ENCODE results near the gene ZNF618. TPM values are rescaled to one million over a fixed set of nuclear protein-coding genes. Genes with fewer than 3 reads are reported as not detected.
"Not testable (repeated sequence)": the region's sequence is repeated elsewhere in the genome, so short reads cannot be mapped to it uniquely, and the experiment has no call there.

The ZNF618 gene
- total RNA-seq, 1 donor from 2014 or later: 0.25 TPM

GRCh38 chr9:114035845-114036801 lies 160.0 kb downstream of the ZNF618 start:
- H3K27ac Mint-ChIP-seq: no peak overlapping the region
- intact Hi-C loops (cut with micrococcal nuclease): loop anchor here (10.0 kb wide), 1 partner anchor 231 kb away; no protein-coding TSS in a partner anchor

GRCh38 chr9:114037249-114037648 lies 161.1 kb downstream of the ZNF618 start:
- Mint-ChIP-seq H3K27ac (no peak overlapping the region), H3K27me3 (ENCODE audit: low read depth) (no peaks in the 10 kb centered on the region), H3K4me3 (ENCODE audit: low read depth) (no peak overlapping the region), H3K4me1 (ENCODE audit: low read depth) (no peaks in the 10 kb centered on the region), H3K36me3 (ENCODE audit: low read depth) (no peaks in the 10 kb centered on the region), H3K9me3 (no peaks in the 10 kb centered on the region)
- no peak for DNase-seq (ENCODE audit: low spot score)
- intact Hi-C loops (cut with micrococcal nuclease): loop anchor here (10.0 kb wide), 1 partner anchor 232 kb away; no protein-coding TSS in a partner anchor

More at GRCh38 chr9:114035845-114036801, 160.0 kb downstream of the ZNF618 start:
- H3K9me3 Mint-ChIP-seq: no peaks in the 10 kb centered on the region
- DNase-seq (ENCODE audit: low spot score): no peak
- H3K27me3 Mint-ChIP-seq (ENCODE audit: low read depth): no peaks in the 10 kb centered on the region
- no peak overlapping the region for H3K4me3 Mint-ChIP-seq (ENCODE audit: low read depth)
- H3K36me3 Mint-ChIP-seq (ENCODE audit: low read depth): no peaks in the 10 kb centered on the region
- no peaks in the 10 kb centered on the region for H3K4me1 Mint-ChIP-seq (ENCODE audit: low read depth)

DNA sequence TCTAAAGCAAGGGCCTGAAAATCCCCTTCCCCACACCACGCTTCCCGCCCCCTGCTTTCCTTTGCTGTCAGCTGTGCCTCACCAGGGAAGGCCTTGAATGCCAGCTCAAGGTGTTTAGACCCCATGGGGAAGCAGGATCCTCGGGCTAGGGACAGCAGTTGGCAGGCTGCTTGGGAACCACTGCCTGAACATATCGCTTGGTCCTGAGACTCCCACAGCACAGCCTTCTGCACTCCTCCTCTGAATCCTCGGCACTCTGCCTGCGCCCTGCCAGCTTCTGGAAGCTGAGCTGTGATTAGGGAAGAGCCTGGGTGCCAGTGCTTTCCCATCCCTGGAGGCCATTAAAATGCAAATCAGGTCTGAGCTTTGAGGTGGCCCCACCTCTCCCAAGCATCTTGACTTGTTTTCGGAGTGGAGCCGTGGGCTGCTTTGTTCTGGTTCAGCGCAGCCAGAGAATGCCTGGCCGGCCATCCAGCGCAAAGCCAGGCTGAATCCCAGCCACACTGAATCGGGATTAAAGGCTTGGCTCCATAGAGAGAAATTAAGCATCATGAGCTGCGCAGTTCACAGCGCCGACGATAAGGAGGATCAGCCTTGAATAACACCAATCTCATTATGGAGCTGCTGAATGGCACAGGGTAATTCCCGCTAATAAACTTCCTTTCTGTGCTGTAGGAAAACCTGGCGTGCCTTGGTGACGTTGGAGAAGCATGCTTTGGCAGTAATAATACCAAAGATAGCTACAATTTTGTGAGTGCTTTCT lies 162.0 kb downstream of the ZNF618 start:
- H3K27ac Mint-ChIP-seq: no peak overlapping the region
- DNase-seq (ENCODE audit: low spot score): peak; percentile 4
- H3K36me3 Mint-ChIP-seq (ENCODE audit: low read depth): no peaks in the 10 kb centered on the region
- H3K27me3 Mint-ChIP-seq (ENCODE audit: low read depth): no peaks in the 10 kb centered on the region
- intact Hi-C loops (cut with micrococcal nuclease): loop anchor here (10.0 kb wide), 1 partner anchor 233 kb away; no protein-coding TSS in a partner anchor
- no peaks in the 10 kb centered on the region for H3K9me3 Mint-ChIP-seq
- no peaks in the 10 kb centered on the region for H3K4me1 Mint-ChIP-seq (ENCODE audit: low read depth)
- no peak overlapping the region for H3K4me3 Mint-ChIP-seq (ENCODE audit: low read depth)

DNA sequence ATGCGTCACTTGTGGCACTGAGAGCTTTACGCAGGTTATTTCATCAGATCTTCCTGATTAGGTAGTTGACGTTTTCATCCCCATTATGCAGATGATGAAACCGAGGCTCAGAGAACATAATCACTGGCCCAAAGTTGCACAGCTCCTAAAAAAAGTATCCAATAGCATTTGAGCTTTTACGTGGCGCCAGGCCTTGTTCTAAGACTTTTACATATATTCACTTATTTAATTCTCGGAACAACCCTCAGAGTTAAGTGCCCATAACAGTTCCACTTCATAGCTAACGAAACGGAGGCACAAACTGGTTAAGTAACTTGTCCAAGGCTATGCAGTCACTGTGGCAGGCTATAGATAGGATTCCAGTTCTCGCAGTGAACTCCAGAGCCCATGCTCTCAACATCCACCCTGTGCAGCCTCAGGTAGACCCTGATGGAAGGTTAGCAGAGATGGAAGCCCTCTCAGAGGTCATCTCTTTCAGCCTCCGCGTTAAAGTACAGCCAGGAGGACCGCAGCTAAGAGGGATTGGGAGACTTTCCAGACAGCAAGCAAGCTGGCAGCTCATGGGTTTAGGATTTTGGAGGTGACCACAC lies 162.7 kb downstream of the ZNF618 start:
- peak; percentile 1 for DNase-seq (ENCODE audit: low spot score)
- H3K4me1 Mint-ChIP-seq (ENCODE audit: low read depth): no peaks in the 10 kb centered on the region
- H3K9me3 Mint-ChIP-seq: no peaks in the 10 kb centered on the region
- H3K27me3 Mint-ChIP-seq (ENCODE audit: low read depth): no peaks in the 10 kb centered on the region
- intact Hi-C loops (cut with micrococcal nuclease): loop anchor here (10.0 kb wide), 1 partner anchor 234 kb away; no protein-coding TSS in a partner anchor
- H3K36me3 Mint-ChIP-seq (ENCODE audit: low read depth): no peaks in the 10 kb centered on the region
- H3K27ac Mint-ChIP-seq: no peak overlapping the region
- H3K4me3 Mint-ChIP-seq (ENCODE audit: low read depth): no peak overlapping the region

DNA sequence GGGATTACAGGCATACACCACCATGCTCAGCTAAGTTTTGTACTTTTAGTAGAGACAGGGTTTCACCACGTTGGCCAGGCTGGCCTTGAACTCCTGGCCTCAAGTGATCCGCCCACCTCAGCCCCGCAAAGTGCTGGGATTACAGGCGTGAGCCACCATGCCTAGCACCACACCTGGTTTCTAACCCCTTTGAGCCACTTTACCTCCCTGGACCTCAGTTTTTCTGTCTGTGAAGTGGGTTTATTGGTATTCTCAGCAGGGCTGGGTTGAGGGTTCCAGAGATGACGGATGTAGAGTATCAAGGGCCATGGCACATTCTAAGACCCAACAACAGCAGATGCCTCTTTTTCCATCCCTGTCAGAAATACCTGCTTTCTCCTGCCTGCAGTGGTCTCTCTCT lies 163.4 kb downstream of the ZNF618 start:
- Mint-ChIP-seq H3K4me1 (ENCODE audit: low read depth) (no peaks in the 10 kb centered on the region), H3K9me3 (no peaks in the 10 kb centered on the region), H3K27me3 (ENCODE audit: low read depth) (no peaks in the 10 kb centered on the region), H3K4me3 (ENCODE audit: low read depth) (no peak overlapping the region), H3K36me3 (ENCODE audit: low read depth) (no peaks in the 10 kb centered on the region), H3K27ac (no peak overlapping the region)
- intact Hi-C loops (cut with micrococcal nuclease): loop anchor here (10.0 kb wide), 1 partner anchor 235 kb away; no protein-coding TSS in a partner anchor
- DNase-seq (ENCODE audit: low spot score): peak; percentile 2

DNA sequence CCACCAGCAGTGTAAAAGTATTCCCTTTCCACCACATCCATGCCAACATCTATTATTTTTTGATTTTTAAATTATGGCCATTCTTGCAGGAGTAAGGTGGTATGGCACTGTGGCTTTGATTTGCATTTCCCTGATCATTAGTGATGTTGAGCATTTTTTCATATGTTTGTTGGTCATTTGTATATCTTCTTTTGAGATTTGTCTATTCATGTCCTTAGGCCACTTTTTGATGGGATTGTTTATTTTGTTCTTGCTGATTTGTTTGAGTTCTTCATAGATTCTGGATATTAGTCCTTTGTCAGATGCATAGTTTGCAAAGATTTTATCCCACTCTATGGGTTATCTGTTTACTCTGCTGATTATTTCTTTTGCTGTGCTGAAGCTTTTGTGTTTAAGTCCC lies 167.6 kb downstream of the ZNF618 start:
- DNase-seq (ENCODE audit: low spot score); H3K4me3 Mint-ChIP-seq (ENCODE audit: low read depth); intact Hi-C loops (cut with micrococcal nuclease); H3K27ac Mint-ChIP-seq; H3K27me3 Mint-ChIP-seq (ENCODE audit: low read depth); H3K9me3 Mint-ChIP-seq; H3K36me3 Mint-ChIP-seq (ENCODE audit: low read depth); H3K4me1 Mint-ChIP-seq (ENCODE audit: low read depth): not testable (repeated sequence)

- H3K36me3 Mint-ChIP-seq (ENCODE audit: low read depth): no peaks in the 10 kb centered on the region
- no peak overlapping the region for H3K4me3 Mint-ChIP-seq (ENCODE audit: low read depth)
- intact Hi-C loops (cut with micrococcal nuclease): no loop called here
- H3K4me1 Mint-ChIP-seq (ENCODE audit: low read depth): no peaks in the 10 kb centered on the region
- H3K27me3 Mint-ChIP-seq (ENCODE audit: low read depth): peaks cover 2% of the 10 kb centered on the region
- DNase-seq (ENCODE audit: low spot score): no peak
- H3K9me3 Mint-ChIP-seq: no peaks in the 10 kb centered on the region
- no peak overlapping the region for H3K27ac Mint-ChIP-seq
Measured at GRCh38 chr9:114046237-114046755, 170.2 kb downstream of the ZNF618 start.

DNA sequence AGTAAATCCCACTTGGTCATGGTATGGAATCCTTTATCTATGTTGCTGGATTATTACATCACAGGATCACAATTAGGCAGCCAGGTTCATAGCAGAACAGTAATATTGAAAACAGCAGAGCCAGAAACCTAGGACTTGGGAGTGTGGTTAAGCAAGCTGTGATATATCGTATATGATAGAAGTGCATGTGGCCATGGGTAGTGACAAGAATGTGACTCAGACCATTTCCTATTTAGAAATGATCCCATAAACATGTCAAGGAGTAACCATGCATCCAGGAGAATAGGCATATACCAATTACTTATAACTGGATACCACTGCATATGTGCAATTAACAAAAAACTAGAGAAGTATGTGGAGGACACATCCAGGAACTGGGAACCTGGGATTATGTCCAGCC lies 170.8 kb downstream of the ZNF618 start:
- H3K4me3 Mint-ChIP-seq (ENCODE audit: low read depth): no peak overlapping the region
- DNase-seq (ENCODE audit: low spot score): no peak
- no peaks in the 10 kb centered on the region for H3K36me3 Mint-ChIP-seq (ENCODE audit: low read depth)
- H3K9me3 Mint-ChIP-seq: no peaks in the 10 kb centered on the region
- intact Hi-C loops (cut with micrococcal nuclease): no loop called here
- H3K27ac Mint-ChIP-seq: no peak overlapping the region
- H3K4me1 Mint-ChIP-seq (ENCODE audit: low read depth): no peaks in the 10 kb centered on the region
- peaks cover 2% of the 10 kb centered on the region for H3K27me3 Mint-ChIP-seq (ENCODE audit: low read depth)

GRCh38 chr9:114047717-114048116 lies 171.6 kb downstream of the ZNF618 start:
- Mint-ChIP-seq H3K4me1 (ENCODE audit: low read depth) (no peaks in the 10 kb centered on the region), H3K9me3 (no peaks in the 10 kb centered on the region), H3K27me3 (ENCODE audit: low read depth) (peaks cover 2% of the 10 kb centered on the region), H3K36me3 (ENCODE audit: low read depth) (no peaks in the 10 kb centered on the region), H3K27ac (no peak overlapping the region), H3K4me3 (ENCODE audit: low read depth) (no peak overlapping the region)
- intact Hi-C loops (cut with micrococcal nuclease): no loop called here
- peak; percentile 7 for DNase-seq (ENCODE audit: low spot score)

GRCh38 chr9:114048533-114049415 lies 172.7 kb downstream of the ZNF618 start:
- Mint-ChIP-seq H3K4me1 (ENCODE audit: low read depth) (no peaks in the 10 kb centered on the region), H3K36me3 (ENCODE audit: low read depth) (no peaks in the 10 kb centered on the region), H3K4me3 (ENCODE audit: low read depth) (no peak overlapping the region), H3K9me3 (no peaks in the 10 kb centered on the region), H3K27me3 (ENCODE audit: low read depth) (peaks cover 2% of the 10 kb centered on the region), H3K27ac (no peak overlapping the region)
- intact Hi-C loops (cut with micrococcal nuclease): no loop called here
- no peak for DNase-seq (ENCODE audit: low spot score)

- H3K27me3 Mint-ChIP-seq (ENCODE audit: low read depth): peaks cover 2% of the 10 kb centered on the region
- intact Hi-C loops (cut with micrococcal nuclease): no loop called here
- H3K4me3 Mint-ChIP-seq (ENCODE audit: low read depth): no peak overlapping the region
- H3K9me3 Mint-ChIP-seq: no peaks in the 10 kb centered on the region
- no peaks in the 10 kb centered on the region for H3K4me1 Mint-ChIP-seq (ENCODE audit: low read depth)
- H3K27ac Mint-ChIP-seq: no peak overlapping the region
- DNase-seq (ENCODE audit: low spot score): no peak
- H3K36me3 Mint-ChIP-seq (ENCODE audit: low read depth): no peaks in the 10 kb centered on the region
Measured at GRCh38 chr9:114049441-114050225, 173.5 kb downstream of the ZNF618 start.

All from activated T-helper 2 cell treated with anti-CD3 and anti-CD28 coated beads, Interferon-gamma antibody, Interleukin-2, Interleukin-4, amounts not matched to agents 10 μg/mL and 5 μg/mL and 100 μg/mL, durations not matched to agents 14 hours and 24 hours and 36 hours (primary cell).